GM19438 (cell line): ENCODE measurements around the gene TTPAL.
"Not testable (repeated sequence)": the region's sequence is repeated elsewhere in the genome, so short reads cannot be mapped to it uniquely, and the experiment has no call there.

ENCODE experiments used
- ATAC-seq: cut with Tn5 transposase; IDR thresholded peaks from one replicate; pipeline ENCODE4 v1.9.1; 2021; ENCODE audit warnings: low read depth; ENCODE audit not compliant: unreplicated experiment

The TTPAL gene

DNA sequence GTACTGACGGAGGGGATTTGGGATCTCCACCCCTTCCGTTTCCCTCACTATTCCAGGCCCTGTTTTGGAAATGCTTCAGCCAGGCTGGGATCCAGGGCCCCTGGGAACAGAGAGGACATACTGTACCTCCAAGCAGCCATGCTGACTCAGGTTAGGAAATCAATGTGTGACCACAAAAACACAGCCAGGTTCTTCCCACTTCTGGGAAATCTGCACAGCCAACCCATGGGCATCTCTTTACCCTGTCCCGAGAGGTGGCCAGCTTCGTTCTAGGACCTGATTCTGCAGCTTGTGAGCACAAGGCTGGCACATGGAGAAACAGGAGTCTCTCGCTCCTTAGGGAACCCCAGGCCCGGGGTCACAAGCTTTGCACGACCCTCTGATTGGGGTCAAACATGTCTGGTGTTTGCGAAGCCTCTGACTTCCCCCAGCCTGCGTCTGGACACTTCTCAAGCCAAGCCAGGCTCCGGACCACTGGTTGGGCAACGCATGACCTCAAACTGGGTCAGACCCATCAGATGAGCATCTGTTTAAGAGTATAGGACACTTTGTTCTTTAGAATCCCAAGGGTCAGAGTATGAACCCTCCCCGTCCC lies 8.3 kb upstream of the TTPAL start:
- no peak for ATAC-seq

DNA sequence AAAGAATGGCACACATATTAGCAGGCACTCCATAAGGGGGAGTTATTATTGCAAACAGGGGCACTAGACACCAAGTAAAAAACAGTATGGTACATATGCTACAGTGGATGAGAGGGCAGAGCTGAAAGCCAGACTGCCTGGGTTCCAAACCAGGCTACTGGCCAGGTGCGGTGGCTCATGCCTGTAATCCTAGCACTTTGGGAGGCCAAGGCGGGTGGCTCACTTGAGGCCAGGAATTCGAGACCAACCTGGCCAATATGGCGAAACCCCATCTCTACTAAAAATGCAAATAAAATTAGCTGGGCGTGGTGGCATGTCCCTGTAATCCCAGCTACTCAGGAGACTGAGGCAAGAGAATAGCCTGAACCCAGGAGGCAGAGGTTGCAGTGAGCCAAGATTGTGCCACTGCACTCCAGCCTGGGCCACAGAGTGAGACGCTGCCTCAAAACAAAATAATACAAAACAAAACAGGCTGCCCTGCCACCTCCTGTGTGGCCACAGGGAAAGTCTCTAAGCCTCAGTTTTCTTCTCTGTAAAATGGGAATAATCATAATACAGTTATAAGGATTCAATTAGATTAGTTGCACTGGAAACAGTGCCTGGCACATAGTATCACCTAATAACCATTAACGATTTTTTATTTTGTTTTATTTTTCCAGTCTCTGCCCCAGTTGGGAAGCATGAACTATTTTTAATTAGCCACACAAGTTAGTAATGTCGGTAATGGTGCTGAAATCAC lies 7.5 kb upstream of the TTPAL start:
- no peak for ATAC-seq

DNA sequence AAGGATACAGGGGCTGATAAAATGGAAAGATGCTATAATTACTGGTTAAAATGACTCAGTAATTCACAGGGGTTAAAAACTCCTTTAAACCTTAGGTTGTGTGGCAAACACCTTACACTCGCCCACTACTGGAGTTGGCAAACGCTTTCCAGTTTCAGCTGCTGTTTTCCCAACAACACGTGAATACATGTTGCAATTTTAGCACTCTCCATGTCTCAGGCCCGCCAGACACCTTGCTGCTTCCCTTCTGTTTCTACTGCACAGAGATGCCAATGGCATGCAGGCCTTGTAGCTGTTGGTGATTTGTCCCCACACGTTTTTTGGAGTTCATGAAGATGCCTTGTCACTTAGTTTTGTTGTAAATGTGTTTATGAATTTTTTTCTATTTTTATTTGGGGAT lies 5.3 kb upstream of the TTPAL start:
- ATAC-seq = no peak

DNA sequence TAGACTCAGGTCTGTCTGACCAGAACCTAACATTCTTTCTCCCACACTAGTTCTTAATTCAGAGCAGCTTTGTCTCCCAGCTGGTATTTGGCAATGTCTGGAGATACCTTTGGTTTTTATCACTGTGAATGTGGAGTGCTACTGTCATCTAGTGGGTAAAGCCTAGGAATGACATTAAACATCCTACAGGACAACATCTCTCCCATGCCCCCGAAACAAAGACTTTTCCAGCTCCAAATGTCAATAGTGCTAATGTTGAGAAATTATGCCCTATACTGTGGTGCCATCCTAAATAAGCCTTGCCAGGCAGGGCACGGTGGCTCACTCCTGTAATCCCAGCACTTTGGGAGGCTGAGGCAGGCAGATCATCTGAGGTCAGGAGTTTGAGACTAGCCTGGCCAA lies 4.2 kb upstream of the TTPAL start:
- ATAC-seq = no peak

DNA sequence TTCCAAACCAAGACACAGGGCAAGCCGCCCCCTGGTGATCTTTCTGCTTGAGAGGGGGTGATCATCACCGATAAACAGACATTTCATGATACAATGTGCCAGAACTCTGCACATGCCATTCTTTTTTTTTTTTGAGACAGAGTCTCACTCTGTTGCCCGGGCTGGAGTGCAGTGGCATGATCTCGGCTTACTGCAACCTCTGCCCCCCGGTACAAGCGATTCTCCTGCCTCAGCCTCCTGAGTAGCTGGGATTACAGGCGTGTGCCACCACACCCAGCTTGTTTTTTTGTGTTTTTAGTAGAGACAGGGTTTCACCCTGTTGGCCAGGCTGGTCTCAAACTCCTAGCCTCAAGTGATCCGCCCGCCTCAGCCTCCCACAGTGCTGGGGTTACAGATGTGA lies 3.4 kb upstream of the TTPAL start:
- not testable (repeated sequence) for ATAC-seq

DNA sequence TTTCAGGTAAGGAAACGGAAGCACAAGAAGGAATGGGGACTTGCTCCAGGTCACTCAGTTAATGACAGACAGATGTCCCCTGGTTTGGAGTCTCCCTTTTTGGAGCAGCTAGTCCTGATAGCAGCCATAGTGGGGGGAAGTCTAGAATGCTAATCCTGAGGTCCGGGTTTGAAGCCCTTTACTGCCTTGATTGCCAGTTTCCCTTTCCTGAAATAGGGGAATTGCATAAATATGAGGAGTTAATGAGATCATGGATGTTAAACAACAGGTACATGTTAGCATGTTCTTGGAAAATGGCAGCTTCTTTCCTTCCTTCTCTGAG lies 341 bp upstream of the TTPAL start:
- no peak for ATAC-seq

DNA sequence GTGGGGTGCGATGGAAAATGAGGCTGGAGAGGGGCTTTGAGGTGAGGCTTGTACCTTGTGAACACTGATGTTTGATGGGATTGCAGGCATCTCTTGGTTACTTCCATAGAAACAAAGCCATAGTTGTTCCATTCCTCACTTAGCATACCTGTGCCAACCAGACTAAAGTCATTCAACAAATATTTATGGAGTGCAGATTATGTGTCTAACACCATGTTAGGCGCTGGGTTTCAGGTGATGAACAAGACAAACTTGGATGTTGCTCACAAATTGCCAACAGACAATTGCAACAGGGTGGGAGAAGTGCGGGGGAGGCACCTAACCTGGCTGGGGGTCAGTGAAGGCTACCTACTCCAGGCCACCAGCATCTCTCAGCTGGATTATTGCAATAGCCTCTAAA lies 1.5 kb downstream of the TTPAL start:
- ATAC-seq = no peak

DNA sequence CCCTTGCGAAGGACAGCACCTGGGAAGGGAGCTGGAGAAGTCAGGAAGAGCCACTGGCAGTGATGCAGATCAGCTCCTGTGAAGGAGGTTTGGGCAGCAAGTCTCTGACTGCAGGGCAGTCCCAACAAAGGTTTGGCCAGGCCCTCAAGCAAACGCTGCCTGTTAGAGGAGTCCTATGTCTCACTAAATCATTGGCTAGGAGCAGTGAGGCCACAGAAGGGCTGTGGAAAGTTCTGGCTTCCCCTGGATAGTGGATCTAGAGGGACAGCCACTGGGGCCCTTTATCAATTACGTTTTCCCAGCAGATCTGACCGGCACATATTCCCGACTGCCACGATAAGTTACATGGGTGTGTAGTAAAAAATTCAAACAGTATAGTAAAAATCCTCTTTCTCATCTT lies 2.5 kb downstream of the TTPAL start:
- ATAC-seq = no peak

DNA sequence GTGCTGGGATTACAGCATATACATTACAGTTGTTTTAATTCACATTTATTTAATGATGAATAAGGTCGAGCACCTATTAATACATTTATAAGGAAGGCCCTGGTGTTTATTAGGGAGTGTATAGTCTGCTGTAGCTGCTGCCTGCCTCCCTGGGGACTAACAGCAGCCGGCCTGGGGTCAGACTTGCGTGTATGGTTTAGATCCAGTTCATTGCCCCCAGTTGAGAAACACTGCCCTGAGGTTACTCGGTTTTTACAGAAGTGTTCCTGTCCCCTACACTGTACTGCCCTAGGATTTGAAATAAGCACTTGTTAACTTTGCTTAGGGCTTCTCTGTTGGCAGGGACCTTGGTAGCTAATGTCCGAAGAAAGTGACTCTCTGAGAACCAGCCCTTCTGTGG lies 4.0 kb downstream of the TTPAL start:
- peak; percentile 41 for ATAC-seq

DNA sequence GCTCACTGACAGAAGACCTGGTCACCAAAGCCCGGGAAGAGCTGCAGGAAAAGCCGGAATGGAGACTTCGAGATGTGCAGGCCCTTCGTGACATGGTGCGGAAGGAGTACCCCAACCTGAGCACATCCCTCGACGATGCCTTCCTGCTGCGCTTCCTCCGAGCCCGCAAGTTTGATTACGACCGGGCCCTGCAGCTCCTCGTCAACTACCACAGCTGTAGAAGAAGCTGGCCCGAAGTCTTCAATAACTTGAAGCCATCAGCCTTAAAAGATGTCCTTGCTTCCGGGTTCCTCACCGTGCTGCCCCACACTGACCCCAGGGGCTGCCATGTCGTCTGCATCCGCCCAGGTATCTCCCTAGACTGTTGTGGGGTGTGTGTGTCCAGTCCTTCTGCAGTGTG lies 4.4 kb downstream of the TTPAL start:
- ATAC-seq = no peak

DNA sequence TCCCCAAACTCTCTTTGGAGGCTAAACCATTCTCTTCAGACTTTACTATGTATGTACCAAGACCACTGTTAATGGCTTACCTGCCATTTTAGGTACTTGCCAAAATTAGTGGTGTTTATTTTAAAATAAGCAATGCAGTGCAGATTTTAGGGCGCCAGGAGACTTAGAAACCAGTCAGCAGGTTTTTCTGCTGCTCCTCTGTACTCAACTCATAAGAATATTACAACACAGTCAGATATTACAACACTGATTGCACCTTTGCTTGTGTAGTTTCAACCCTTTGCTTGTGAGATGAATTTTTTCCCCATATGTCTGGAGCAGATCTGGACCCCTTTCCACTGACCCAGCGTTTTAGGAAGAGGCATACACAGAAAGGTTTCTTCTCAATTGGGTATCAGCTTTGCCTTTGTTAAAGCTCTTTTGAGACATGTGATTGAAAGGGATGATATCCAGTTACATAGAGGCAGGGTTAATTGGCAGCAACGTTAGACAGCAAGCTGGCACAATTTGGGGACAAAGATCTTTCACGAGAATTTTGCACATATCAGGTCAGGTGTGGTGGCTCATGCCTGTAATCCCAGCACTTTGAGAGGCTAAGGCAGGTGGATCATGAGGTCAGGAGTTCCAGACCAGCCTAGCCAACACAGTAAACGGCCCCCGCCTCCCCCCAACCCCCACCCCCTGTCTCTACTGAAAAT lies 6.2 kb downstream of the TTPAL start:
- no peak for ATAC-seq

DNA sequence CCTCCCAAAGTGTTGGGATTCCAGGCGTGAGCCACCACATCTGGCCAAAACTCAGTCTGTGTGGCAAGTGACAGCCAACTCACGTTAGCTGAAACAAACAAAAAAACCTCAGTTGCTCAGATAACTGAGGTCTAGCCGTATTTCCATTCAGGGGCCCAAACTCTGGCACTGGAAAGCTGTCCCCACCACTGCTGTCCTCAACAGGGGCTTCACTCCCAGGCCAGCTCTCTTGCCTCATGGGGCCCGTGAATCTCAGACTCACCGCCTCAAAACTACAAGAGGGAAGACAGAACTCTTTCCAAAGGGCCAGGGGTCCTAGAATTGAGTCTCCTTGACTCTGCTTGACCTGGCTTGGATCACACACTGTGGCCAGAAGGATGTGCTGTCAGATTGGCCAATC lies 7.4 kb downstream of the TTPAL start:
- no peak for ATAC-seq

DNA sequence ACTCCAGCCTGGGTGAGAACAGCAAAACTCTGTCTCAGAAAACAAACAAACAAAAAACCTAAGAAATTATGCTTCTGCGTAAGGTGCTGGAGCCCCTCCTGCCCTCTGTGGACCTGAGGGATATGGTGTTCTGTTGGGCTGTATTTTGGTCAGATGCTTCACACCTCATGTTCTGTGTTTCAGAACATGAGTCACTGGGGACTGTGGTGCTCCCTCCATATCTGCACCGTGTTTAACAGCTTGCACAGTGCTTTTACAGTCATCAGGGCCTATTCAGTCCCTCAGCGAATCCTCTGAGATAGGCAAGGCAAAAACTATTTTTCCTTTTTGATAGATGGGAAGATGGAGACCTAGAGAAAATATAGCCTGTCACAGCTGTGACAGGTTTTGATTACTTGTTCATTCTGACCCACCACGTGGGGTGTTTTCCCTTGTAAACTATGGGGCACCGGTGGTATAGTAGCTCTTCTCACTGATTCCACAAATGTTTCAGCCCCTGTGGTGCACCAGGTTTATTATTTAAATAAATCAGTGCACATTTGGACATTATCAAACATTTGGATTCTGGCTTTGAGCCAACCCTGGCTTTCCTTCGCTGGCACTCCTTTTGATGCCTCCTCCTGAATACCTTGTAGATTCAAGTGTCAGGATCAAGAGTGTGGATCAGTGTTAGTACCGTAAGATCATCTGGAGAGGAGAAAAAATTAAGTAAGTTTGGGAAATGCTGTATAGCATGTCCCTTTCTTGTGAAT lies 9.6 kb downstream of the TTPAL start:
- ATAC-seq = no peak

DNA sequence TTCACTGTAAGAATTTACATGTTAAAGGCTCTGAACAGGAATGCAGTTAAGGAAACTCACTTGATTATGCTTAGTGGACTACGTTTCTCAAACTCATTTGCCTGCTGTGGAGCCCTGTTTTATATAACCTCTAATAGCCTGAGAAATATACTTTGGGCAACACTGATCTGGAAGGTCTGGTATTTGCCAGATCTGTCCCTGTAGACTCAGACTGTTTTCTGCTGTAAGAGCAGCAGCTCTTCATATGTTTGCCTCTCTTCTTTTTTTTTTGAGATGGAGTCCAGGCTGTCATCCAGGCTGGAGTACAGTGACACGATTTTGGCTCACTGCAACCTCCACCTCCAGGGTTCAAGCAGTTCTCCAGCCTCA lies 10.1 kb downstream of the TTPAL start:
- ATAC-seq = no peak

DNA sequence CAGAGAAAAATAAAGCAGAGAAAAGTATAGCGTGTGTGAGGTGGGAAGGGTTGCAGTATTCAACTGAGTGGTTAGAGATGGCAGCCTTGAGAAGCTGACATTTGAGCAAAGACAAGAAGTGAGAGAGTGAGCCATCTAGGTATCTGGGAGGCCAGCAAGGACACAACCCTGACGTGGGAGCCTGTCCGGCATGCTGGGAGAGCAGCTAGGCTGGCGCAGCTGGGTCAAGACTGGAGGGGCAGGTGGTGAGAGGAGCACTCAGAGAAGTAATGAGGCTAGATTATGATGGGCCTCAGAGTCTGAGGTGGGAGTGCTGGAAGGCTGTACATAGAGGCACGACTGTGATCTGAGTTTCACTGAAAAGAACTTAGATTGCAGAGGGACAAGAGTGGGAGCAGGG lies 12.9 kb downstream of the TTPAL start:
- ATAC-seq = no peak

DNA sequence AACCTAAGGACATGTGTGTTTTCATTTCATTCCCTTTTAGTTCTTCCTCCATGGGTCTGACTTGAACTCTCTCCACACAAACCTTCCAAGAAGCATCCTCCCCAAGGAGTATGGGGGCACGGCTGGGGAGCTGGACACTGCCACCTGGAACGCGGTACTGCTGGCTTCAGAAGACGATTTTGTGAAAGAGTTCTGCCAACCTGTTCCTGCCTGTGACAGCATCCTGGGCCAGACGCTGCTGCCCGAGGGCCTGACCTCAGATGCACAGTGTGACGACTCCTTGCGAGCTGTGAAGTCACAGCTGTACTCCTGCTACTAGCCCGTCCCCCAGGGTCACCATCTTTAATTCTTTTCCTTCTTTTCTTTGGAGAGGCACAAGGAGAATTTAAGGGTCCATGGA lies 13.5 kb downstream of the TTPAL start:
- ATAC-seq = no peak

DNA sequence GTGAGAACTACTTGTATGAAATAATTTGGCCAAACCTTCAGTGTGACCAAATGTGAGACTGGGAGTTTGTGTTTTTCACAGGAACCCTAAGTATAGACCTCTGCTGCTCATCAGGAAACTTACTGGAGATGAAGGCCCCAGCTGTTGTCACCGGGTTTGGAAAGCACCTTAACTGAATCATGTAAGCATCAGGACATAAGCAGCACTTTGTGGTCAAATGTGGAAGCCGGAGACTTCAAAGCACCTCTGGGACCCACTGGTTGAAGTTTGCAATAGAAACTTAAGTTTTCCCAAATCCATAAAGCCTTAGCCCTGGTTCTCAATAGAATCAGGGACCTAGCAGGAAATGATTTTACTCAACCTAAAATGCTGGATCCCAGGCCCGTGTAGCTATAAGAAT lies 14.3 kb downstream of the TTPAL start:
- no peak for ATAC-seq

DNA sequence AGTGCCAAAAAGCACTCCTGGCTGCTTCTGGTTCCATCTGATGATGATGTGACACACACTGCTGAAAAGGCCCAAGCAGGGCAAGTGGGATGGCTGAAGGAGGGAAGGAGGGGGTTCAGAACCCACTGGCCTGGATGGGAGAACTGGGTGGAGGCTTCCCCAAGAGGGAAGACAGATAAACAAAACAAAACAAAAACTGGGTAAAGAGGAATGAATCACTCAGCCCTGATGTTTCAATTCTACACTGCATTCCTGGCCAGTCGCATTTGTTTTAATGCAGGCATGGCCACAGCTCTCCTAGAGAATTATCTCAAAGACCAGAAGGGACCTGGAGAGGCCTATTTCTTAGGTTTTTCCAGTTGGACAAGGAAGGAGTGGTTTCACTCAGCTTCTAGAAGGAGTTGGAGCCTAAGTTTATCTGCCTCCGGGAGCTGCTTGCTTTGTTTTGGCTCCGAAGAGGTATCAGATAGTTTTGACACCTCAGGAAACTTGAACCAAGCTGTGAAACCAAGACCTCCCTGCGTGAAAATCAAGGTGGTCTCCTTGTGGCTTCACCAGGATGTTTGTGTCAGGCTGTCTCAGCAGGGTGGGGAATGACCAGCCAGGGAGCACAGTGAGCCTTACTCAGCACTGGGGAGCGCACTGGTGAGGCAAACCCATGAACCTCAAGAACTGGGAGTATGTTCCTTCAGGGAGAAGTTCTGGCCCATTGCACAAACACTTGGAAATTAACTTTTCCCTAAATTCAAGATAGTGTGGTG lies 16.1 kb downstream of the TTPAL start:
- ATAC-seq = no peak

DNA sequence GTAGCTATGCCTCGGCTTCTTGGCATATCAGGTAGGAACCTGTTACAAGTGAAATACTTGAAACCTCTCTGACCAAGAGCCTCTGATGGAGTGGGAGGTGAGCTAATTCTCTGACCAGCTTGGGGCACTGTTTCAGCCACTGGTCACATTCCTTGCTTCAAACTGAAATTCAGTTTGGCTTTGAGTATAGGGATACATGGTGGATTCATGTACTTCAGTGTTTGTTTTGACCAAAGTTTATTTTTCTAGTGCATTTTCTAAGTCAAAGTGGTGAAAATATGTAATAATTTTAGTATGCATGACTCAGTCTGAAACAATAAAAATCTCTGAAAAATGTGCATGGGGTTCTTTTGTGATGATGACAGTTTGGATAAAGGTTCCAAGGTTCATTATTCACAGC lies 18.6 kb downstream of the TTPAL start:
- ATAC-seq = no peak

DNA sequence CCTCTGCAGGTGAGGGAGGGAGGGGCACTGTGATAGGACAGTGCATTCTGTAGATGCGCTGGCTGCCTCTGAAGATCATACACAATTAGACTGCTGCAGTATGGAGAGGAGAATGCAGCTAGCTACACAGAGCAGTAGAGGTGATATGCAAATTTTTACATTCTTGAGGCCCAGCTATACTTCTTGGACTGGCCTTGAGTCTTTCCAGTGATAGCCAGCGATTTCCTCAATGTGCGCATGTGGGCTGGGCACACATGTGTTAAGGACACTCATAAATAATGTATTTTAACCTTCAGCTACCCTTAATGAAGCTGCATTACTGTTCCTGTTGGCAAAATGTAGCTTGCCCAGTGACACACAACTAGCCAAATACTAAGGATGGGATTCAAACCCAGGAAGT lies 19.0 kb downstream of the TTPAL start:
- no peak for ATAC-seq

DNA sequence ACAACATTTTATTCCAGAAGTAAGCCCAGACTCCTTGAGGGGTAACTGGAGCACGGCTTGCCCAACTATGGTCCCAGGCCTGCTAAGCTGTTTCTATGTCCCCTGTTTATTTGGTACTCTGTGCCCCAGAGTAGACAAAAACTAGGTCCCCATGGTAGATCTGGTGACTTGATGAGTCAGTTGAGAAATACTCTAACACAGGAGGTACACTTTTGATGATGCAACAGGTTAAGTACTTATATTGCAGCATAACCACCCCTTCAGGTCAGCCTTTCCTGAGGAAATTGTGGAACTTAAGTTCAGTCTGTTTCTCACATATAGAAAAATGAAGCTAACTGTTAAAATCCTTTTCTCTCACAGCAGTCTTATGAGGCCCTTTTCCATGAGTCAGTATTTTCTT lies 19.6 kb downstream of the TTPAL start:
- no peak for ATAC-seq
